GM18858 (cell line): ENCODE data around the gene SLC39A12.

Experiments
- ATAC-seq: cut with Tn5 transposase; IDR thresholded peaks from one replicate; pipeline ENCODE4 v1.9.1; 2021; ENCODE audit not compliant: unreplicated experiment

Gene SLC39A12

DNA sequence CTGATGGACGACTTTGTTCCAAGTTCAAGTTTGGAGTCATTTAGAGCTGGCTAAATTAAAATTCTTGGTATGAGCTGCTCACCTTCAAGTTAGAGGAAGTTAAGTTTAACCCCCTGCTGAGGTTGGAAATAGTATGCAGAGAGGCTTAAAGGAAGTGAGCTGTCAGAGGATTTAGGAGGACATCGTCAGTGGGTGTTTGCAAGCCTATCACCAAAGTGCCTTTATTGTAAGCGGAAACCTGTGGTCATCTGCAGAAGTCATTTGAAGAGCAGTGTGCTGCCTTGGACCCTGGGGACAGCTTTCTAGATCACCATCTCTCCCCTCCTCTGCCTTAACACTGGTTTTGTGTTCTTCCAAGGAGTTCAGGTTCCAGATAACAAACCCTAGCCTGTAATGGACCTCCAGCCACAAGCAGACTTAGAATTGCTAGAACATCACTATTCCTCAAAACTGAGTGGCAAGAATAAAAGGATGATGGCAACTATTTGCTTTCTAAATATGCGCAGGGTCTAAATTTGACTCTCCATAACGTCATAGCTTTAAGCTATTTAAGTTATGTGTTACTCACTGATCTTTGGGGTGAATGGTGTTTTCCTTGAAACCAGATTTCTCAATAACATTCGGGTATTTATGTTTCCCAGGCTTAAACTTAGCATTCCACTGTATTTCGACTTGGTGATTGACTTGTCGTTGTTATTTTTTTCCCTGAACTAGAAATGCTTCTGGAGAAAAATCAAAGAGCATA, 93.4 kb downstream of the SLC39A12 start:
- no peak for ATAC-seq

- ATAC-seq, result no peak
Measured at GRCh38 chr10:18056583-18056982, 104.9 kb downstream of the SLC39A12 start.

- no peak for ATAC-seq
Measured at GRCh38 chr10:18059826-18060559, 108.3 kb downstream of the SLC39A12 start.

DNA sequence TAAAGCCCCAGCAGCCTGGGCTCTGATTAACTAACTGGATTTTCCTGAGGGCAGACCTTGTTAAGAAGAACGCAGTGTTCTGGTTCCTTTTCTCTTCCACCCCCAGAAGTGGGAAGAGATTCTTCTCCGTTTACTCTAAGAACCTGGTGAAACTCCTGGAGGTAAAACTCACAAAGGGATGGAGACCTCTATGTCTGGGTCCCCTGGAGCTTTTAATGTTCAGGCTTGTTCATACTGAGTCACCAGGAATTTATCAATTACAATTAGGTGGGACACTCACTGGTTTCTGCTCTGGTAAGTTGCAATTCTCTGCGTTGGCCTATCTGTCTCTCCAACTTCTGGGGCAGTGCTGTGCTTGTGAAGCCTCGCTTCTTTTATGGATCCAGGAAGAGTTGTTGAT, 115.2 kb downstream of the SLC39A12 start:
- ATAC-seq, result no peak

- no peak for ATAC-seq
Measured at GRCh38 chr10:18068401-18068800, 116.7 kb downstream of the SLC39A12 start.

GRCh38 chr10:18071591-18071990, 119.9 kb downstream of the SLC39A12 start:
- no peak for ATAC-seq

DNA sequence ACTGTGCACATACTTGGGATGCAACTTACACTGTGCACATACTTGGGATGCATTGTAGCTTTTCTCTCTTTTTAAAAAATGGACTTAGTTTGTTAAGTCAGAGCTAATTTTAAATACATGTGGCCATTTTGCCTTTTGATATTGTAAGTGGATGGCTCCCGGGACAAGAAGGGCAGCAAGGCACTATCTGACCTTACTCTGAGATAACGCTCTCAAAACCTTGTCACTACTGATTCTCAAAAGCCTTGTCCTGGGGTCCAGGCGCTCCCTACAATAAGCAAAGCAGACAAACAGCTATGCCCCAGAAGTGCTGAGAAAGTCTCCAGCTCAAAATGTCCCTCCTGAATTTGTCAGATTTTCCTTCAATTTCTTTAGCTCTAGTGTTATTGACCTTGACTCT, 121.6 kb downstream of the SLC39A12 start:
- no peak for ATAC-seq

- no peak for ATAC-seq
Measured at GRCh38 chr10:18075881-18076280, 124.2 kb downstream of the SLC39A12 start.

DNA sequence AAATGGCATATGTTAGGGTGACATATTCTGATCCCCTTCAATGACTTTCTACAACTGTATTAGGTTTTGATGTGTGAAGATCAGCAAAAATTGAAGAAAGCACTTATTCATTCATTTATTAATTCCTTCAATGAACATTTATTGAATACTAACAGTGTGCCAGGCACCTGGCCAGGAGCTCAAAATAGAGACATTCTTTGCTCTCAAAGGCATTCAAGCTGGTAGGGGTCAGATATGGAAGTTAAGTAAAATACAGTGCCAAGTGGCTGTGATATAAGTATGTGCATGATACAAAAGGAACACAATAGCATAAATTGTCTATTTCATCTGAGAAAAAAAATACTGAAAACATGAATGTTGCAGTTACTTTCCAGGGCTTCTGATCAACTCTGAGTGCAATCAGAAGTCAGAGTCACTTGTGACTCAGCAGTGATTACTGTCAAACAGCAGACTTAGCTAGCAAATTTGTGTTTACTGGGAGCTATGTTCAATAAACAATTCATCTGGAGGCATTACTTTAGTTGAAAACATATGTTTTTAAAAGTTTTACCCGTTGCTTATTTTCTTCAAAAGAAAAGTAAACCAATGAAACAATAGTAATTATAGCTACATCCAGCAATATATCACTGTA, 128.1 kb downstream of the SLC39A12 start:
- no peak for ATAC-seq

DNA sequence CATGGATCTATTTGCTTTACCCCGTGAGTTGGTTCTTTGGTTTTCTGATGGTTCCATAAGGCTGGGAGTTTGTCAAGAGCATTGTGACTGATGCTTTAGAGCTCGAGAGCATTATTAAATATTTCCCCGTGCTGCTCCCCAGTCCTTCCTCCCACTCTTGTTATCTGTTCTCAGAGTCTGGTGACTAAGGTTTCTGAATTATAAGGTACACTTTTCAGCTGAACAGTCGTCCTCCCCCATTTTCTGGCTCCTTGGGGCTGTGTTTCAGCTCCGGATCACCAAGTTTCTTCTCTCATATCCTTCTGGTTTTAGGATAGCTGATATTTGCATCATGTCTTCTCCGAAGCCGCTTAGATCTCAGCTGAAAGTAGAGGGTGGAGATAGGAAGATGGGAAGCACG, 130.7 kb downstream of the SLC39A12 start:
- no peak for ATAC-seq

DNA sequence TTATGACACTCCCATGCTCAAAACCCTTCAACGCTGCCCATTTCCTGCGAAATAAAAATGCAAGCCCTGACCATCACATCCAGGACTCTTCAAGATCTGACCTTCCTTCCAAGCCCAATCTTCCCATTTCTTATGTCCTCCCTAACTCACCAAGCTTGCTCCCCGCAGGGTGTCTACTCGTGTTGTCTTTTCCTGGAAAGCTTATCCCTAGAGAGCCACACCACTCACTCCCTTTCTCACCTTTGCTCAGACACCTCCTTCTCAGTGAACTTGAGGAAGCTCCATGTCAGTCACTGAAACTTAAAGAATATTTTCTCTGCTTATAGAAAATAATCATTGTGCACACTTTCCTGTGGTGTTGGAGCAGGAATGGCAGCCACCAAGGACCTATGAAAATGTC, 134.1 kb downstream of the SLC39A12 start:
- no peak for ATAC-seq

DNA sequence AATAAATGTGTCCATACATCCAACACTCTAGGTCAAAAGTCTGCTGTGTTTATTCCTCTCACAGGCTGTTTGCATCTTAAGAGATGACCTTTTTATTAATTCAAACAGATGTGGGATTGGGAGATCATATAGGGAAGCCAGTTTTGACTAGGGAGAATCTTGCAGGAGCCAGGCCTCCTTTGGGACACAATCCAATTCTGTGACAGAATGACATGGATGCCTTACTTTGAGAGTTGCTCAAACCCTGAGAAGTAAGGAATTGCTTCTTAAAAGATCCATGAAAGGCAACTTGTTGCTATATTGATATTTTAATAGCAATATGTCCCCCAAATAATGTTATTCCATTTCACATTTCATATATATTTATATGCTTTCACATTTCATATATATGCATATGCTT, 135.0 kb downstream of the SLC39A12 start:
- ATAC-seq, result no peak

- no peak for ATAC-seq
Measured at GRCh38 chr10:18087355-18087754, 135.6 kb downstream of the SLC39A12 start.
